ENCODE measurements around the gene DUSP2. TPM values are rescaled to one million over a fixed set of nuclear protein-coding genes. Genes with fewer than 3 reads are reported as not detected.

Gene DUSP2
- total RNA-seq, 1 experiment from 2014 or later = 13.4 TPM

DNA sequence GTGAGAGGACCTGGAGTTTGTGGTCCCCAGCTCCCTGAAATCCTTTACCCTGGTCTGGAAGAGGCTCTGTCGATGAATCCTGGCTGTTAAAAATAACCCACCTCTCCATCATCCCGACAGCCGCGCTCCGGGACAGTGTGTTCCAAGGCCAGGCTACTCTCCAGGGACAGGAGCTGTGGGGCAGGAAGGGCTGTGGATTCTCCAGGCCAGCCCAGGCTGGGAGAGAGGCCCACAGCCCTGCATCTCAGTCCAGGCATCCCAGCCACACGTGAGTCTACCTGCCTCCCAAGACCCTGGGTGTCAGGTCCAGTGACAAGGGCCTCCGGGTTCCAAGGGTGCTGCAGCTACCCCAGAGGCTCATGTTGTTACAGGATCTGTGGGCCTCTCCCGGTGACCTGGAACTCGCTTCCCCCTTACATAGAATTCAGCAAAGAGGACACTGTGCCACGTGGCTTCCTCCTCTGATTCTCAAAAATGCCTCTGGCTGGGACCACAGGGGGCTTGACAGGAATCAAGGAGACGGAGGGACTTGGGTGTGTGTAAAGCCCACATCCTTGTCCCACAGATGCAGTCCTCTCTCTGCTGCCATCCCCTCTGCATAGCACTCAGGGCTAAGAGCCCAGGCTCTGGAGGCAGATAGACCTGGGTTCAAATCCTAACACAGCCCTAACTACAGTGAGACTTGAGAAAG, 46.2 kb downstream of the DUSP2 start:
- DNase-seq = peak in 1 of 2 experiments; percentile 27
- no peak overlapping the region for H3K4me3 ChIP-seq (ENCODE audit: low read depth, low read length)
- POLR2A ChIA-PET = no interaction called here
- H3K36me3 ChIP-seq (ENCODE audit: control insufficient read depth, insufficient read depth, low read length) = no peaks in the 10 kb centered on the region
- BruUV-seq (replicated peaks) = no TSS peak
- TF ChIP-seq, protein P1, sequence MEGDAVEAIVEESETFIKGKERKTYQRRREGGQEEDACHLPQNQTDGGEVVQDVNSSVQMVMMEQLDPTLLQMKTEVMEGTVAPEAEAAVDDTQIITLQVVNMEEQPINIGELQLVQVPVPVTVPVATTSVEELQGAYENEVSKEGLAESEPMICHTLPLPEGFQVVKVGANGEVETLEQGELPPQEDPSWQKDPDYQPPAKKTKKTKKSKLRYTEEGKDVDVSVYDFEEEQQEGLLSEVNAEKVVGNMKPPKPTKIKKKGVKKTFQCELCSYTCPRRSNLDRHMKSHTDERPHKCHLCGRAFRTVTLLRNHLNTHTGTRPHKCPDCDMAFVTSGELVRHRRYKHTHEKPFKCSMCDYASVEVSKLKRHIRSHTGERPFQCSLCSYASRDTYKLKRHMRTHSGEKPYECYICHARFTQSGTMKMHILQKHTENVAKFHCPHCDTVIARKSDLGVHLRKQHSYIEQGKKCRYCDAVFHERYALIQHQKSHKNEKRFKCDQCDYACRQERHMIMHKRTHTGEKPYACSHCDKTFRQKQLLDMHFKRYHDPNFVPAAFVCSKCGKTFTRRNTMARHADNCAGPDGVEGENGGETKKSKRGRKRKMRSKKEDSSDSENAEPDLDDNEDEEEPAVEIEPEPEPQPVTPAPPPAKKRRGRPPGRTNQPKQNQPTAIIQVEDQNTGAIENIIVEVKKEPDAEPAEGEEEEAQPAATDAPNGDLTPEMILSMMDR (IDR thresholded peaks at IDR 0.05; ENCODE audit: insufficient read depth in 1 of 2, low read depth in 1 of 2, low read length in 1 of 2, severe bottlenecking in 1 of 2, unreplicated experiment in 1 of 2) = no peak
- no peaks in the 10 kb centered on the region for H3K9me3 ChIP-seq
- no peaks in the 10 kb centered on the region for H3K27me3 ChIP-seq (replicated peaks; ENCODE audit: control insufficient read depth, insufficient read depth, low read length)
- Mint-ChIP-seq H3K36me3 (ENCODE audit: insufficient read depth, unreplicated experiment) (no peaks in the 10 kb centered on the region), H3K27me3 (ENCODE audit: insufficient read depth, unreplicated experiment) (no peaks in the 10 kb centered on the region), H3K9me3 (ENCODE audit: unreplicated experiment) (no peaks in the 10 kb centered on the region), H3K4me3 (ENCODE audit: unreplicated experiment) (no peak overlapping the region), H3K27ac (ENCODE audit: unreplicated experiment) (no peak overlapping the region), H3K4me1 (ENCODE audit: low read depth, unreplicated experiment) (no peaks in the 10 kb centered on the region)
- intact Hi-C loops (cut with micrococcal nuclease; ENCODE audit: unreplicated experiment) = no loop called here
- H3K4me1 ChIP-seq = no peaks in the 10 kb centered on the region
- CTCF ChIA-PET = interaction anchor here (0.5 to 1.1 kb wide), 2 partner anchors 18 to 79 kb away, joined by 3 to 4 read pairs; no protein-coding TSS in a partner anchor

DNA sequence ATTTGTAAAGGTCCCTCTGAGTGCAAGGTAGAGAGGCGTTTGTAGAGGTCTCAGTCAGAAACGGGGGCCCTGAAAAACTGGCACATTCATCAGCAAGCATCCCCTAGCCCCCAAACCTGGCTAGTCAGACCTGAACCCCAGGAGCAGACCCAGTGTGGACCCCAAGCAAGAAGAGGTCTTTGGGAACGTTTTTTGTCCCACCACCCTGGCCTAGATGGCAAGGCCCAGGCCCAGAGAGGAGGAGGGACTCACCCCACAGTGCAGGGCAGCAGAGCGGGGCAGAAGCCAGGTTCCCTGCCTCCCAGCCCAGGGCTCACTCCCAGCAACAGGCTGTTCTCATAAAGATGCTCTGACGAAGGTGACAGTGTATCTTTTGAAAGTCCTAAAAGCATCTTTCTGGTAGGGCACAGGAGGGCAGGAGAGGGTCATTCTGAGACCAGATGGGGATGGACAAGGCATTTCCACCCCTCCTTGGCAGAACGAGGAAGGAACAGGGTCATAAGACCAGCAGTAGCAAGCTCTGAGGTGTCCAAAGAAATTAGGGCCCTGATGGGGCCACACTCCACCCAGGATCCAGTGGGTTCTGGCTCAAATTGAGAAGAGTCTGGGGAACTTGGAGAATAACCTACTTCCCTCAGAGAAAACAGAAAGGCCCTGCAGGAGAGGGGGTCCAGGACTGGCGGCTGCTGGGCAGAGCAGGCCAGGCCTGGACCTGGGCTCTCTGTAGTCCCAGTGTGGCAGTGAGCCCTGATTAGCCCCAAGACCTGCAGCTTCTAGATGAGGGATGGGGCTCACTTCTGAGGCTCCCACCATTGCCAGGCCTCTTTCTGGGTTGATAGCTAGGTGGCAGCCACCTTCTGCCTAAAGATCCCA, 47.1 kb downstream of the DUSP2 start:
- no peaks in the 10 kb centered on the region for H3K9me3 Mint-ChIP-seq (ENCODE audit: unreplicated experiment)
- H3K4me3 Mint-ChIP-seq (ENCODE audit: unreplicated experiment) = no peak overlapping the region
- H3K36me3 Mint-ChIP-seq (ENCODE audit: insufficient read depth, unreplicated experiment) = no peaks in the 10 kb centered on the region
- ChIA-PET POLR2A (no interaction called here), CTCF (interaction anchor here (0.5 to 1.1 kb wide), 2 partner anchors 19 to 78 kb away, joined by 3 to 4 read pairs; no protein-coding TSS in a partner anchor)
- Histone ChIP-seq H3K4me3 (ENCODE audit: low read depth, low read length) (no peak overlapping the region), H3K4me1 (no peaks in the 10 kb centered on the region), H3K9me3 (no peaks in the 10 kb centered on the region), H3K36me3 (ENCODE audit: control insufficient read depth, insufficient read depth, low read length) (no peaks in the 10 kb centered on the region), H3K27me3 (replicated peaks; ENCODE audit: control insufficient read depth, insufficient read depth, low read length) (no peaks in the 10 kb centered on the region)
- BruUV-seq (replicated peaks) = no TSS peak
- no peaks in the 10 kb centered on the region for H3K27me3 Mint-ChIP-seq (ENCODE audit: insufficient read depth, unreplicated experiment)
- peak in 1 of 2 experiments; percentile 30 for DNase-seq
- TF ChIP-seq, protein P1 (IDR thresholded peaks at IDR 0.05; ENCODE audit: insufficient read depth in 1 of 2, low read depth in 1 of 2, low read length in 1 of 2, severe bottlenecking in 1 of 2, unreplicated experiment in 1 of 2) = no peak
- H3K4me1 Mint-ChIP-seq (ENCODE audit: low read depth, unreplicated experiment) = no peaks in the 10 kb centered on the region
- H3K27ac Mint-ChIP-seq (ENCODE audit: unreplicated experiment) = no peak overlapping the region
- intact Hi-C loops (cut with micrococcal nuclease; ENCODE audit: unreplicated experiment) = no loop called here

DNA sequence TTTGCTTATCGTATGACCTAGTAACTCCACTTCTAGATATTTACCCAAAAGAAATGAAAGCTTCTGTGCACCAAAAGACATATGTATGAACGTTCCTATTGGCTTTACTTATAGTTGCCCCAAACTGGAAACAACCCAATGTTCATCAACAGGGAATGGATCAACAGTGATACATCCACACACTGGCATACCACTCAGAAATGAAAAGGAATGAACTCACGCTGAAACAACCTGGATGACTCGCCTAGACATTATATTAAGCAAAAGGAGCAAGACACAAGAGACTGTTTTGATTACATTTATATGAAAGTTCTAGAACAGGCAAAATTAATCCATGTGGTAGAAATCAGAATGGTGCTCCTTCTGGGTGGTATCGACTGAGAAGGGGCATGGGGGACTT, 47.8 kb downstream of the DUSP2 start:
- no peaks in the 10 kb centered on the region for H3K36me3 ChIP-seq (ENCODE audit: control insufficient read depth, insufficient read depth, low read length)
- Mint-ChIP-seq H3K36me3 (ENCODE audit: insufficient read depth, unreplicated experiment) (no peaks in the 10 kb centered on the region), H3K9me3 (ENCODE audit: unreplicated experiment) (no peaks in the 10 kb centered on the region), H3K27me3 (ENCODE audit: insufficient read depth, unreplicated experiment) (no peaks in the 10 kb centered on the region), H3K4me3 (ENCODE audit: unreplicated experiment) (no peak overlapping the region), H3K27ac (ENCODE audit: unreplicated experiment) (no peak overlapping the region), H3K4me1 (ENCODE audit: low read depth, unreplicated experiment) (no peaks in the 10 kb centered on the region)
- ChIA-PET POLR2A (no interaction called here), CTCF (no interaction called here)
- H3K4me3 ChIP-seq (ENCODE audit: low read depth, low read length) = no peak overlapping the region
- intact Hi-C loops (cut with micrococcal nuclease; ENCODE audit: unreplicated experiment) = no loop called here
- no peaks in the 10 kb centered on the region for H3K9me3 ChIP-seq
- BruUV-seq (replicated peaks) = no TSS peak
- TF ChIP-seq, protein P1 (IDR thresholded peaks at IDR 0.05; ENCODE audit: insufficient read depth in 1 of 2, low read depth in 1 of 2, low read length in 1 of 2, severe bottlenecking in 1 of 2, unreplicated experiment in 1 of 2) = no peak
- H3K4me1 ChIP-seq = no peaks in the 10 kb centered on the region
- H3K27me3 ChIP-seq (replicated peaks; ENCODE audit: control insufficient read depth, insufficient read depth, low read length) = no peaks in the 10 kb centered on the region
- DNase-seq = no peak

Data from Caco-2 (cell line).